ENCODE results near the gene RAB3C. TPM values are rescaled to one million over a fixed set of nuclear protein-coding genes. Genes with fewer than 3 reads are reported as not detected.

RAB3C gene
- total RNA-seq, 1 experiment from 2014 or later = not detected

DNA sequence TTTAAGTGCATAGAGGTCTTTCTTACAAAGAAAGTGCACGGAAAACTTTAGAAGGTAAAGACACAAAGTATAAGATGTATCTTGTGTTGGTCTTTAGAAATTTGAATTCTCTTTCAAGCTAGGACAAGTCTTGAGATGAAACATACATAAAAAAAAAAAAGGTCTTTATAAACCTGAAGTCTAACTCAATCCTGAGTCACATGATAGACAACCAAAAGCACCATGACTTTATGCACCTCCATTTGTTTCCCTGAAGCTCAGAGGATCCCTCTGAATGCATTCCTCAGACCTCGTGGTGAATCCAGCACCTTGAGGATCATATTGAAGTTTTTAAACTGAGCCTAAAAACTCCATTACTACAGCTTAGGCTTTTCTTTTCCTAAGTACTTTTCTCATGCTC lies 91.8 kb downstream of the RAB3C start:
- intact Hi-C loops (cut with micrococcal nuclease; ENCODE audit: unreplicated experiment) (no loop called here), in situ Hi-C loops (cut with HindIII; ENCODE audit: low pct_unique_long_range_greater_than_20kb, low sequenced_read_pairs) (no loop called here)
- H3K27ac ChIP-seq (ENCODE audit: low read length) = no peak overlapping the region
- no peaks in the 10 kb centered on the region for H3K9me3 ChIP-seq (ENCODE audit: control insufficient read depth, insufficient read depth, low read depth, low read length)
- ChIA-PET CTCF (no interaction called here), POLR2A (no interaction called here)
- no peak for DNase-seq (ENCODE audit: low read depth, low spot score)
- H3K4me3 ChIP-seq (ENCODE audit: low read depth in 2 of 2, low read length in 2 of 2) = no peak overlapping the region
- BruUV-seq (replicated peaks) = no TSS peak
- no peak for ATAC-seq
- TF ChIP-seq SIN3A (IDR thresholded peaks at IDR 0.05; ENCODE audit: borderline replicate concordance, insufficient read depth, low read depth, low read length) (no peak), POLR2AphosphoS5 (IDR thresholded peaks at IDR 0.05; ENCODE audit: low read depth, low read length) (no peak), TCF7L2 (IDR thresholded peaks at IDR 0.05; ENCODE audit: low read depth, low read length) (no peak)
- TF ChIP-seq, protein P1, sequence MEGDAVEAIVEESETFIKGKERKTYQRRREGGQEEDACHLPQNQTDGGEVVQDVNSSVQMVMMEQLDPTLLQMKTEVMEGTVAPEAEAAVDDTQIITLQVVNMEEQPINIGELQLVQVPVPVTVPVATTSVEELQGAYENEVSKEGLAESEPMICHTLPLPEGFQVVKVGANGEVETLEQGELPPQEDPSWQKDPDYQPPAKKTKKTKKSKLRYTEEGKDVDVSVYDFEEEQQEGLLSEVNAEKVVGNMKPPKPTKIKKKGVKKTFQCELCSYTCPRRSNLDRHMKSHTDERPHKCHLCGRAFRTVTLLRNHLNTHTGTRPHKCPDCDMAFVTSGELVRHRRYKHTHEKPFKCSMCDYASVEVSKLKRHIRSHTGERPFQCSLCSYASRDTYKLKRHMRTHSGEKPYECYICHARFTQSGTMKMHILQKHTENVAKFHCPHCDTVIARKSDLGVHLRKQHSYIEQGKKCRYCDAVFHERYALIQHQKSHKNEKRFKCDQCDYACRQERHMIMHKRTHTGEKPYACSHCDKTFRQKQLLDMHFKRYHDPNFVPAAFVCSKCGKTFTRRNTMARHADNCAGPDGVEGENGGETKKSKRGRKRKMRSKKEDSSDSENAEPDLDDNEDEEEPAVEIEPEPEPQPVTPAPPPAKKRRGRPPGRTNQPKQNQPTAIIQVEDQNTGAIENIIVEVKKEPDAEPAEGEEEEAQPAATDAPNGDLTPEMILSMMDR (IDR thresholded peaks at IDR 0.05) = no peak
- TF ChIP-seq, protein P2, sequence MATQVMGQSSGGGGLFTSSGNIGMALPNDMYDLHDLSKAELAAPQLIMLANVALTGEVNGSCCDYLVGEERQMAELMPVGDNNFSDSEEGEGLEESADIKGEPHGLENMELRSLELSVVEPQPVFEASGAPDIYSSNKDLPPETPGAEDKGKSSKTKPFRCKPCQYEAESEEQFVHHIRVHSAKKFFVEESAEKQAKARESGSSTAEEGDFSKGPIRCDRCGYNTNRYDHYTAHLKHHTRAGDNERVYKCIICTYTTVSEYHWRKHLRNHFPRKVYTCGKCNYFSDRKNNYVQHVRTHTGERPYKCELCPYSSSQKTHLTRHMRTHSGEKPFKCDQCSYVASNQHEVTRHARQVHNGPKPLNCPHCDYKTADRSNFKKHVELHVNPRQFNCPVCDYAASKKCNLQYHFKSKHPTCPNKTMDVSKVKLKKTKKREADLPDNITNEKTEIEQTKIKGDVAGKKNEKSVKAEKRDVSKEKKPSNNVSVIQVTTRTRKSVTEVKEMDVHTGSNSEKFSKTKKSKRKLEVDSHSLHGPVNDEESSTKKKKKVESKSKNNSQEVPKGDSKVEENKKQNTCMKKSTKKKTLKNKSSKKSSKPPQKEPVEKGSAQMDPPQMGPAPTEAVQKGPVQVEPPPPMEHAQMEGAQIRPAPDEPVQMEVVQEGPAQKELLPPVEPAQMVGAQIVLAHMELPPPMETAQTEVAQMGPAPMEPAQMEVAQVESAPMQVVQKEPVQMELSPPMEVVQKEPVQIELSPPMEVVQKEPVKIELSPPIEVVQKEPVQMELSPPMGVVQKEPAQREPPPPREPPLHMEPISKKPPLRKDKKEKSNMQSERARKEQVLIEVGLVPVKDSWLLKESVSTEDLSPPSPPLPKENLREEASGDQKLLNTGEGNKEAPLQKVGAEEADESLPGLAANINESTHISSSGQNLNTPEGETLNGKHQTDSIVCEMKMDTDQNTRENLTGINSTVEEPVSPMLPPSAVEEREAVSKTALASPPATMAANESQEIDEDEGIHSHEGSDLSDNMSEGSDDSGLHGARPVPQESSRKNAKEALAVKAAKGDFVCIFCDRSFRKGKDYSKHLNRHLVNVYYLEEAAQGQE (IDR thresholded peaks at IDR 0.05; ENCODE audit: insufficient read depth in 1 of 2, low read depth in 2 of 2, low read length in 1 of 2) = no peak
- H3K36me3 ChIP-seq (ENCODE audit: control insufficient read depth, insufficient read depth, low read length) = no peaks in the 10 kb centered on the region
- H3K27me3 ChIP-seq (ENCODE audit: control insufficient read depth, insufficient read depth, low read length) = no peaks in the 10 kb centered on the region; the same call in 1 of the 2 replicates
- no peaks in the 10 kb centered on the region for H3K4me1 ChIP-seq (ENCODE audit: control insufficient read depth, insufficient read depth, low read length)

DNA sequence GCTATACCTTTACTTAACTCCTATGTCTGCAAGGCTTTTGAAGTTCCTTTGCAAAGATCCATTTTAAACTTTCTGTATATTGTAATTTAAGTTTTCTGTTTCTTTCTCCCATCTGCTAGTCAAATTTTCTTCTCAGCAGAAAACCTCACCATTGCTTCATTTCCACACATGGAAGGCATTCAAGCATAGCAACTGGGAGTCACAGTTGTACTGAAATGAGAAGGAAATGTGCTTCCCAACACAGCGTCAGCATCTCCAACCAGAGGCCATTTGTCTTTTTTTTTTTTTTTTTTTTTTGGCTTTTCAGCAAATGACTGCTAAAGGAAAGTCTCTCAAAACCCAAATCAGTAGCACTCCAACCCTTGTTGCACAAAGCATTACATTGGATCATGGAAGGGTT lies 92.5 kb downstream of the RAB3C start:
- ATAC-seq (no peak), DNase-seq (ENCODE audit: low read depth, low spot score) (no peak)
- no peaks in the 10 kb centered on the region for H3K4me1 ChIP-seq (ENCODE audit: control insufficient read depth, insufficient read depth, low read length)
- no peak for TF ChIP-seq SIN3A (IDR thresholded peaks at IDR 0.05; ENCODE audit: borderline replicate concordance, insufficient read depth, low read depth, low read length)
- TF ChIP-seq, protein P2 (IDR thresholded peaks at IDR 0.05; ENCODE audit: insufficient read depth in 1 of 2, low read depth in 2 of 2, low read length in 1 of 2) = no peak
- TF ChIP-seq, protein P1 (IDR thresholded peaks at IDR 0.05) = no peak
- no peak for TF ChIP-seq TCF7L2 (IDR thresholded peaks at IDR 0.05; ENCODE audit: low read depth, low read length)
- ChIA-PET POLR2A (no interaction called here), CTCF (no interaction called here)
- in situ Hi-C loops (cut with HindIII; ENCODE audit: low pct_unique_long_range_greater_than_20kb, low sequenced_read_pairs) (no loop called here), intact Hi-C loops (cut with micrococcal nuclease; ENCODE audit: unreplicated experiment) (no loop called here)
- BruUV-seq (replicated peaks) = no TSS peak
- H3K9me3 ChIP-seq (ENCODE audit: control insufficient read depth, insufficient read depth, low read depth, low read length) = no peaks in the 10 kb centered on the region
- H3K4me3 ChIP-seq (ENCODE audit: low read depth in 2 of 2, low read length in 2 of 2) = no peak overlapping the region
- H3K27me3 ChIP-seq (ENCODE audit: control insufficient read depth, insufficient read depth, low read length) = no peaks in the 10 kb centered on the region; the same call in 1 of the 2 replicates
- no peaks in the 10 kb centered on the region for H3K36me3 ChIP-seq (ENCODE audit: control insufficient read depth, insufficient read depth, low read length)
- no peak overlapping the region for H3K27ac ChIP-seq (ENCODE audit: low read length)

Measured in Panc1 (cell line).